Measurements from ENCODE around the gene PHYKPL. TPM values are rescaled to one million over a fixed set of nuclear protein-coding genes. Genes with fewer than 3 reads are reported as not detected.

PHYKPL gene
- total RNA-seq, 4 donors from 2014 or later: 29.3 to 45.7 (median 31.8) TPM

GRCh38 chr5:178216088-178216534, 16.5 kb downstream of the PHYKPL start:
- no peak overlapping the region for H3K4me3 ChIP-seq (ENCODE audit: low read depth, poor library complexity, severe bottlenecking)
- no peak for DNase-seq (ENCODE audit: low spot score in 2 of 2)
- WGBS, 2 donors: 80 to 83% methylated on average over 5 of the region's 5 CpGs
- intact Hi-C loops (cut with DNase I; ENCODE audit: low total_unique reads): no loop called here
- TF ChIP-seq POLR2A (IDR thresholded peaks at IDR 0.05): no peak
- TF ChIP-seq CTCF (IDR thresholded peaks at IDR 0.05): no peak

- intact Hi-C loops (cut with DNase I; ENCODE audit: low total_unique reads): no loop called here
- H3K4me3 ChIP-seq (ENCODE audit: low read depth, poor library complexity, severe bottlenecking): no peak overlapping the region
- WGBS, 2 donors: 70 to 78% methylated on average over 12 to 13 of the region's 13 CpGs
- DNase-seq (ENCODE audit: low spot score in 2 of 2): no peak
- TF ChIP-seq CTCF (IDR thresholded peaks at IDR 0.05) (no peak), POLR2A (IDR thresholded peaks at IDR 0.05) (no peak)
These were observed 17.2 kb downstream of the PHYKPL start for GRCh38 chr5:178215280-178216002.

GRCh38 chr5:178214160-178214803, 18.3 kb downstream of the PHYKPL start:
- WGBS, 2 donors: 89 to 94% methylated on average over 5 to 6 of the region's 6 CpGs
- no peak for TF ChIP-seq CTCF (IDR thresholded peaks at IDR 0.05)
- no peak for TF ChIP-seq POLR2A (IDR thresholded peaks at IDR 0.05)
- intact Hi-C loops (cut with DNase I; ENCODE audit: low total_unique reads): no loop called here
- H3K4me3 ChIP-seq (ENCODE audit: low read depth, poor library complexity, severe bottlenecking): no peak overlapping the region
- no peak for DNase-seq (ENCODE audit: low spot score in 2 of 2)

GRCh38 chr5:178213748-178214151, 18.9 kb downstream of the PHYKPL start:
- 65 to 73% methylated on average over 8 of the region's 8 CpGs for WGBS, 2 donors
- TF ChIP-seq POLR2A (IDR thresholded peaks at IDR 0.05) (no peak), CTCF (IDR thresholded peaks at IDR 0.05) (no peak)
- intact Hi-C loops (cut with DNase I; ENCODE audit: low total_unique reads): no loop called here
- no peak overlapping the region for H3K4me3 ChIP-seq (ENCODE audit: low read depth, poor library complexity, severe bottlenecking)
- DNase-seq (ENCODE audit: low spot score in 2 of 2): no peak

GRCh38 chr5:178213003-178213461, 19.6 kb downstream of the PHYKPL start:
- no peak overlapping the region for H3K4me3 ChIP-seq (ENCODE audit: low read depth, poor library complexity, severe bottlenecking)
- intact Hi-C loops (cut with DNase I; ENCODE audit: low total_unique reads): no loop called here
- 69 to 75% methylated on average over 4 of the region's 4 CpGs for WGBS, 2 donors

More at GRCh38 chr5:178213003-178213461, 19.6 kb downstream of the PHYKPL start:
- TF ChIP-seq POLR2A (IDR thresholded peaks at IDR 0.05): no peak
- no peak for TF ChIP-seq CTCF (IDR thresholded peaks at IDR 0.05)
- no peak for DNase-seq (ENCODE audit: low spot score in 2 of 2)
